HepG2 (cell line): ENCODE results near the gene SLC27A2. TPM values are rescaled to one million over a fixed set of nuclear protein-coding genes. Genes with fewer than 3 reads are reported as not detected.
A peak's percentile ranks its signal among the peaks of the same experiment; 100 is the strongest.

Experiments
- ARID5B ChIP-seq: IDR thresholded peaks from 2 replicates; pipeline ENCODE4 v1.4.0; 2020; ENCODE audit warnings: mild to moderate bottlenecking, missing genetic modification reagents
- ASH2L ChIP-seq: fragments of 300-600, 200-600 bp; sonication (generic); IDR thresholded peaks from 2 replicates; pipeline ENCODE4 v1.7.0; 2017; ENCODE audit warnings: low read depth, mild to moderate bottlenecking, moderate library complexity, mixed read lengths, low read length; ENCODE audit not compliant: insufficient read length
- CREM ChIP-seq, 2 experiments: sonication (generic) in 1 of 2; formaldehyde crosslinking in 1 of 2; IDR thresholded peaks; 2 replicates each; pipeline versions ENCODE4 v1.4.0 to v1.6.1; 2016 to 2020; ENCODE audit warnings: antibody characterized with exemption in 1 of 2, mild to moderate bottlenecking in 1 of 2, missing genetic modification reagents in 1 of 2
- EP300 ChIP-seq, 3 experiments: sonication (generic) in 1 of 3; formaldehyde crosslinking in 1 of 3; IDR thresholded peaks; 2 replicates each; pipeline versions ENCODE4 v1.5.1 to v1.6.1; 2011 to 2020; ENCODE audit warnings: low read depth in 2 of 3, low read length in 2 of 3, borderline replicate concordance in 1 of 3, improper control_type of control experiment in 1 of 3, mild to moderate bottlenecking in 1 of 3, missing genetic modification reagents in 1 of 3, moderate library complexity in 1 of 3
- GATAD2A ChIP-seq: IDR thresholded peaks from 2 replicates; pipeline ENCODE4 v1.6.1; 2016
- HMG20A ChIP-seq: IDR thresholded peaks from 2 replicates; pipeline ENCODE4 v1.6.1; 2016; ENCODE audit warnings: borderline replicate concordance
- KDM6A ChIP-seq: IDR thresholded peaks from 2 replicates; pipeline ENCODE4 v1.6.1; 2016; ENCODE audit warnings: low read depth
- MED1 ChIP-seq: sonication (generic); formaldehyde crosslinking; IDR thresholded peaks from 2 replicates; pipeline ENCODE4 v1.4.0; 2020; ENCODE audit warnings: missing genetic modification reagents
- MIXL1 ChIP-seq: IDR thresholded peaks from 2 replicates; pipeline ENCODE4 v1.6.1; 2016
- NCOA2 ChIP-seq: sonication (generic); formaldehyde crosslinking; IDR thresholded peaks from 2 replicates; pipeline ENCODE4 v1.8.0; 2022; ENCODE audit warnings: inconsistent platforms
- RCOR2 ChIP-seq: IDR thresholded peaks from 2 replicates; pipeline ENCODE4 v1.6.1; 2016; ENCODE audit warnings: missing biosample characterization, missing genetic modification reagents
- RXRB ChIP-seq: IDR thresholded peaks from 2 replicates; pipeline ENCODE4 v1.6.1; 2016; ENCODE audit warnings: borderline replicate concordance, missing genetic modification reagents, missing compliant biosample characterization
- TARDBP ChIP-seq: sonication (generic); formaldehyde crosslinking; IDR thresholded peaks from 2 replicates; pipeline ENCODE4 v1.8.0; 2022; ENCODE audit warnings: mild to moderate bottlenecking, missing genetic modification reagents
- TCF12 ChIP-seq, 2 experiments: fragments of 450-650 bp in 1 of 2; sonication (generic) in 1 of 2; formaldehyde crosslinking in 1 of 2; IDR thresholded peaks; 2 replicates each; pipeline versions ENCODE4 v1.6.1 to v1.8.0; 2017 to 2022; ENCODE audit warnings: antibody characterized with exemption in 1 of 2, mild to moderate bottlenecking in 1 of 2, missing genetic modification reagents in 1 of 2, moderate library complexity in 1 of 2
- ZBTB38 ChIP-seq: sonication (generic); formaldehyde crosslinking; IDR thresholded peaks from 2 replicates; pipeline ENCODE4 v1.5.1; 2020; ENCODE audit warnings: mild to moderate bottlenecking, missing genetic modification reagents
- ZSCAN20 ChIP-seq: sonication (generic); formaldehyde crosslinking; IDR thresholded peaks from 2 replicates; pipeline ENCODE4 v1.4.0; 2020; ENCODE audit warnings: missing genetic modification reagents, mild to moderate bottlenecking, borderline replicate concordance
- polyA plus RNA-seq, 8 experiments: library from polyadenylated mRNA; depleted of rRNA in 3 of 8; stranded (reverse) in 7 of 8; unstranded in 1 of 8; fragments of >200 nt; fragmentation: Illumina TruSeq in 4 of 8; extraction: Trizol in 4 of 8; gene quantifications; 2 replicates each; pipeline versions ENCODE4 v1.2.1 to v1.2.3, GENCODE V29; 2011 to 2016; ENCODE audit warnings: low read depth in 4 of 8, missing spikeins in 1 of 8, mixed read lengths in 1 of 8; ENCODE audit not compliant: insufficient read depth in 1 of 8
- total RNA-seq, 5 experiments: library from RNA; depleted of rRNA; stranded (reverse); fragments of >200 nt; fragmentation: Illumina TruSeq; extraction: Trizol; gene quantifications; 2 replicates each; pipeline ENCODE4 v1.2.3, GENCODE V29; 2016; ENCODE audit warnings: low read depth in 1 of 5
- TF ChIP-seq, protein P1 (sequence below): IDR thresholded peaks from 2 replicates; pipeline ENCODE4 v1.6.1; 2016; ENCODE audit warnings: missing genetic modification reagents, missing compliant biosample characterization
- TF ChIP-seq, protein P2 (sequence below): IDR thresholded peaks from 2 replicates; pipeline ENCODE4 v1.6.1; 2016; ENCODE audit warnings: mild to moderate bottlenecking
- TF ChIP-seq, protein P3 (sequence below): sonication (generic); formaldehyde crosslinking; IDR thresholded peaks from 2 replicates; pipeline ENCODE4 v1.5.0; 2020; ENCODE audit warnings: mild to moderate bottlenecking, missing genetic modification reagents
- TF ChIP-seq, protein P4 (sequence below): sonication (generic); formaldehyde crosslinking; IDR thresholded peaks from 2 replicates; pipeline ENCODE4 v1.4.0; 2020; ENCODE audit warnings: mild to moderate bottlenecking, low read depth, missing genetic modification reagents

The SLC27A2 gene
- total and polyA plus RNA-seq, 2 of the 13 experiments (the other 11 are each of a cell fraction or from before 2014, with no cell fraction given) = 14.6 to 23.4 TPM

DNA sequence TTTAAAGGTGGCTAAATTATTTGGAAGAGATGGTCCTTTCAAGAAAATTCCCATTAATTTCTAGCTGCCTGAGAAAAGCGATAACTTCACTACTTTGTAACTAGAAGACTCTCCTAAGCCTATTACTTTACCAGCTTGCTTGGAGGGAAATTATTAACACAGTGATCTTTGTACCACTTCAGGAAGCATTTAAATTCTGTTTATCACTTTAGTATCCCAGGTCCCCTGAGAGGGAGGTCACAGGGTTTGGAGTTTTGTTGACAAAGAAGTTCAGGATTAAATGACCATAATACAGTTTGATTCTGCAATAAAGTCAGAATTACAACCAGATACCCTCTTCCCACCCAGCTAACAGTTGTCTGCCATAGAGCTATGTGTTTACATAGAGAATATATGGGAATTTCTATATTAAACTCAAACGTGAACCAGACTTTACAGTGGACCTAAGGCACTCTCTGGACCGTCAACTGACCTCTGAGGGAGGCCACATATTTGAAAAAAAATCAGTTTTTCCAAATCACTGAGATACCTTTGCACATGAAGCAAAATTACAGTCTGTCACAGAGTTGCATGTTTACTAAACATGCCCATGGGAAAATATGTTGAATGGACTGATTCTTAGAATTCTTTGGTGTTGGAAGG lies 3.0 kb downstream of the SLC27A2 start (continued):
- TF ChIP-seq MED1 (CRISPR knock-in tag) (peak; percentile 30; the same call in 1 of the 2 replicates), EP300 (IDR thresholded peaks at IDR 0.05; ENCODE audit: low read depth in 2 of 2, low read length in 2 of 2) (peak in 1 of 2 experiments; percentile 20; a peak in 1 of 4 replicates), EP300 (CRISPR knock-in tag; IDR thresholded peaks at IDR 0.05; ENCODE audit: borderline replicate concordance) (no peak), ZBTB38 (CRISPR knock-in tag) (no peak), RCOR2 (CRISPR knock-in tag) (0 out of 2 replicates have a peak, but pooled peaks have one; percentile 31), KDM6A (CRISPR knock-in tag) (peak; percentile 46; the same call in 1 of the 2 replicates), GATAD2A (CRISPR knock-in tag) (peak; percentile 44), TCF12 (IDR thresholded peaks at IDR 0.05) (no peak), TCF12 (CRISPR knock-in tag; IDR thresholded peaks at IDR 0.05) (no peak), ARID5B (CRISPR knock-in tag) (0 out of 2 replicates have a peak, but pooled peaks have one; percentile 43), ZSCAN20 (CRISPR knock-in tag) (no peak), MIXL1 (peak; percentile 25; the same call in 1 of the 2 replicates), RXRB (CRISPR knock-in tag) (0 out of 2 replicates have a peak, but pooled peaks have one; percentile 43), TARDBP (CRISPR knock-in tag) (peak; percentile 25; the same call in 1 of the 2 replicates), ASH2L (peak; percentile 48), HMG20A (CRISPR knock-in tag) (peak; percentile 25; the same call in 1 of the 2 replicates), CREM (IDR thresholded peaks at IDR 0.05) (0 out of 2 replicates have a peak, but pooled peaks have one; percentile 23), CREM (CRISPR knock-in tag; IDR thresholded peaks at IDR 0.05) (no peak), NCOA2 (CRISPR knock-in tag) (0 out of 2 replicates have a peak, but pooled peaks have one; percentile 23)
- TF ChIP-seq, protein P1, sequence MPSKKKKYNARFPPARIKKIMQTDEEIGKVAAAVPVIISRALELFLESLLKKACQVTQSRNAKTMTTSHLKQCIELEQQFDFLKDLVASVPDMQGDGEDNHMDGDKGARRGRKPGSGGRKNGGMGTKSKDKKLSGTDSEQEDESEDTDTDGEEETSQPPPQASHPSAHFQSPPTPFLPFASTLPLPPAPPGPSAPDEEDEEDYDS = peak; percentile 24; the same call in 1 of the 2 replicates
- TF ChIP-seq, protein P2, sequence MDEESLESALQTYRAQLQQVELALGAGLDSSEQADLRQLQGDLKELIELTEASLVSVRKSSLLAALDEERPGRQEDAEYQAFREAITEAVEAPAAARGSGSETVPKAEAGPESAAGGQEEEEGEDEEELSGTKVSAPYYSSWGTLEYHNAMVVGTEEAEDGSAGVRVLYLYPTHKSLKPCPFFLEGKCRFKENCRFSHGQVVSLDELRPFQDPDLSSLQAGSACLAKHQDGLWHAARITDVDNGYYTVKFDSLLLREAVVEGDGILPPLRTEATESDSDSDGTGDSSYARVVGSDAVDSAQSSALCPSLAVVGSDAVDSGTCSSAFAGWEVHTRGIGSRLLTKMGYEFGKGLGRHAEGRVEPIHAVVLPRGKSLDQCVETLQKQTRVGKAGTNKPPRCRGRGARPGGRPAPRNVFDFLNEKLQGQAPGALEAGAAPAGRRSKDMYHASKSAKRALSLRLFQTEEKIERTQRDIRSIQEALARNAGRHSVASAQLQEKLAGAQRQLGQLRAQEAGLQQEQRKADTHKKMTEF (CRISPR knock-in tag) = peak; percentile 36; the same call in 1 of the 2 replicates
- TF ChIP-seq, protein P3, sequence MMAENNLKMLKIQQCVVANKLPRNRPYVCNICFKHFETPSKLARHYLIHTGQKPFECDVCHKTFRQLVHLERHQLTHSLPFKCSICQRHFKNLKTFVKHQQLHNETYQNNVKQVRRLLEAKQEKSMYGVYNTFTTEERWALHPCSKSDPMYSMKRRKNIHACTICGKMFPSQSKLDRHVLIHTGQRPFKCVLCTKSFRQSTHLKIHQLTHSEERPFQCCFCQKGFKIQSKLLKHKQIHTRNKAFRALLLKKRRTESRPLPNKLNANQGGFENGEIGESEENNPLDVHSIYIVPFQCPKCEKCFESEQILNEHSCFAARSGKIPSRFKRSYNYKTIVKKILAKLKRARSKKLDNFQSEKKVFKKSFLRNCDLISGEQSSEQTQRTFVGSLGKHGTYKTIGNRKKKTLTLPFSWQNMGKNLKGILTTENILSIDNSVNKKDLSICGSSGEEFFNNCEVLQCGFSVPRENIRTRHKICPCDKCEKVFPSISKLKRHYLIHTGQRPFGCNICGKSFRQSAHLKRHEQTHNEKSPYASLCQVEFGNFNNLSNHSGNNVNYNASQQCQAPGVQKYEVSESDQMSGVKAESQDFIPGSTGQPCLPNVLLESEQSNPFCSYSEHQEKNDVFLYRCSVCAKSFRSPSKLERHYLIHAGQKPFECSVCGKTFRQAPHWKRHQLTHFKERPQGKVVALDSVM (CRISPR knock-in tag) = no peak
- TF ChIP-seq, protein P4, sequence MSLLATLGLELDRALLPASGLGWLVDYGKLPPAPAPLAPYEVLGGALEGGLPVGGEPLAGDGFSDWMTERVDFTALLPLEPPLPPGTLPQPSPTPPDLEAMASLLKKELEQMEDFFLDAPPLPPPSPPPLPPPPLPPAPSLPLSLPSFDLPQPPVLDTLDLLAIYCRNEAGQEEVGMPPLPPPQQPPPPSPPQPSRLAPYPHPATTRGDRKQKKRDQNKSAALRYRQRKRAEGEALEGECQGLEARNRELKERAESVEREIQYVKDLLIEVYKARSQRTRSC (CRISPR knock-in tag) = no peak
